ENCODE results near the gene CACNA1D. TPM values are rescaled to one million over a fixed set of nuclear protein-coding genes. Genes with fewer than 3 reads are reported as not detected.

CACNA1D gene
- total RNA-seq, 4 donors from 2014 or later = 12.7 to 98.9 (median 25.0) TPM

GRCh38 chr3:53694046-53694445, 199.6 kb downstream of the CACNA1D start:
- Histone ChIP-seq H3K36me3 (no peaks in the 10 kb centered on the region), H3K27ac (no peak overlapping the region), H3K9me3 (no peaks in the 10 kb centered on the region), H3K4me1 (no peaks in the 10 kb centered on the region), H3K4me3 (no peak overlapping the region), H3K27me3 (no peaks in the 10 kb centered on the region)
- intact Hi-C loops (cut with DNase I; ENCODE audit: low total_unique reads) (no loop called here), in situ Hi-C loops (cut with MboI; ENCODE audit: low pct_ligation_motif_present in 1 of 4, low pct_unique_long_range_greater_than_20kb in 1 of 4, low sequenced_read_pairs in 3 of 4) (no loop called here)
- DNase-seq = no peak
- 69 to 100% methylated on average over 1 to 4 of the region's 4 CpGs for WGBS, 2 donors (ENCODE audit: low coverage in 1 of 2)
- no peak for TF ChIP-seq CTCF (IDR thresholded peaks at IDR 0.05)
- TF ChIP-seq POLR2A (IDR thresholded peaks at IDR 0.05) = no peak

DNA sequence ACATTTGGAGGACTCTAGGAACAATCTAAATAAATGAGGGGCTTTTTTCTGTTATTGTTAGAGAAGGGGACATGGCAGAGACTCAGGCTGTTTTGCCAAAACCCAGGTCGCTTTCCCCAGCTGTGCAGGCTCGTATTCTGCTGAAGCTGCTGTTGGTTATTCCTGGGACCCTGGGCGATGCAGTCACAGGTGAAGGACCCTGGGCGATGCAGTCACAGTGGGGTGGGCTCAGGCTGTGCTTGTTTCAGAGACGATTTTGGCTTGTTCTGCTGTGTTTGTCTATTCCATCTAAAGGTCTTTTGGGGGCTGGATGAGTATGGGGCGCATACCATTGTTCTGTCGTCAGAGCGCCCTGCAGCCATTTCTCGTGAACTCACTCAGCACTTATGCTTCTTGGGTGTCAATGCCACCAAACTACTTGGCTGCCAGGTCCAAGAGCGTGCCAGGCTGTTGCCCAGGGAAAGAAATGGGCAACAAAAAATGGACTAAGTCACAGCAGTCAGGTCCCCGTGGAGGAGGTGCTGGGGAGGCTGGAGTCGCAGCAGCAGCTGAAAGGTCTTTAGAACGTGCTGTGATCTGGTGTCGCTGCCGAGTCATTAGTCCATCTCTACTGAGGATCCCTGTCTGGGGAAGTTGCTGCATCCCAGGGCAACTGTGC, 200.4 kb downstream of the CACNA1D start:
- Histone ChIP-seq H3K27ac (no peak overlapping the region), H3K4me3 (no peak overlapping the region), H3K9me3 (no peaks in the 10 kb centered on the region), H3K36me3 (no peaks in the 10 kb centered on the region), H3K4me1 (no peaks in the 10 kb centered on the region), H3K27me3 (no peaks in the 10 kb centered on the region)
- in situ Hi-C loops (cut with MboI; ENCODE audit: low pct_ligation_motif_present in 1 of 4, low pct_unique_long_range_greater_than_20kb in 1 of 4, low sequenced_read_pairs in 3 of 4) (no loop called here), intact Hi-C loops (cut with DNase I; ENCODE audit: low total_unique reads) (no loop called here)
- no peak for TF ChIP-seq EP300 (IDR thresholded peaks at IDR 0.05; ENCODE audit: low read depth)
- WGBS, 2 donors (ENCODE audit: low coverage in 1 of 2) = 92% methylated on average over 15 of the region's 15 CpGs; no CpG with 5 or more reads in 1 of the 2 donors
- DNase-seq = no peak

DNA sequence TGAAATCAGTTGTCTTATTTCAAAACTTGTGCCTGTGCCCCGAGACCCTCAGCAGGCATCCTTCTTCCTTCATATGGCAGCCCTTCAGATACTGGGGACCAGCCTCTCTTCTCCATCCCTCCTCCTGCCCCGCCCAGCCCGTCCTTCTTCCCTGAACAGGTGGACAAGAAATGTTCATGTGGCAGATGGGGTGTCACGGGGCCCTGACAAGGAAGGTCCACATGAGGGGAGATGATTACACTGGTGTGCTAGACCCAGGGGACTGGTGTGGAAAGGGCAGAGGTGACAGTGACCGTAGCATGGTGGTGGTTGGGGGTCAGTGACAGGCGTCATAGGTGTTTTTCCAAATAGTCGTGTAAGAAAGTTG, 200.9 kb downstream of the CACNA1D start:
- no peak for DNase-seq
- no peaks in the 10 kb centered on the region for H3K9me3 ChIP-seq
- H3K4me3 ChIP-seq = no peak overlapping the region
- H3K27ac ChIP-seq = no peak overlapping the region
- 50 to 88% methylated on average over 1 to 7 of the region's 7 CpGs for WGBS, 2 donors (ENCODE audit: low coverage in 1 of 2)
- H3K27me3 ChIP-seq = no peaks in the 10 kb centered on the region
- intact Hi-C loops (cut with DNase I; ENCODE audit: low total_unique reads) = no loop called here
- H3K4me1 ChIP-seq = no peaks in the 10 kb centered on the region
- TF ChIP-seq POLR2A (IDR thresholded peaks at IDR 0.05) = no peak
- in situ Hi-C loops (cut with MboI; ENCODE audit: low pct_ligation_motif_present in 1 of 4, low pct_unique_long_range_greater_than_20kb in 1 of 4, low sequenced_read_pairs in 3 of 4) = no loop called here
- H3K36me3 ChIP-seq = no peaks in the 10 kb centered on the region

GRCh38 chr3:53696401-53697172, 202.2 kb downstream of the CACNA1D start:
- H3K9me3 ChIP-seq = no peaks in the 10 kb centered on the region
- no peaks in the 10 kb centered on the region for H3K27me3 ChIP-seq
- H3K27ac ChIP-seq = no peak overlapping the region
- no peaks in the 10 kb centered on the region for H3K36me3 ChIP-seq
- in situ Hi-C loops (cut with MboI; ENCODE audit: low pct_ligation_motif_present in 1 of 4, low pct_unique_long_range_greater_than_20kb in 1 of 4, low sequenced_read_pairs in 3 of 4) = no loop called here
- no peak overlapping the region for H3K4me3 ChIP-seq
- no peak for DNase-seq
- 66 to 83% methylated on average over 1 to 4 of the region's 4 CpGs for WGBS, 2 donors (ENCODE audit: low coverage in 1 of 2)
- TF ChIP-seq POLR2AphosphoS5 (IDR thresholded peaks at IDR 0.05) = no peak
- intact Hi-C loops (cut with DNase I; ENCODE audit: low total_unique reads) = no loop called here
- no peaks in the 10 kb centered on the region for H3K4me1 ChIP-seq

DNA sequence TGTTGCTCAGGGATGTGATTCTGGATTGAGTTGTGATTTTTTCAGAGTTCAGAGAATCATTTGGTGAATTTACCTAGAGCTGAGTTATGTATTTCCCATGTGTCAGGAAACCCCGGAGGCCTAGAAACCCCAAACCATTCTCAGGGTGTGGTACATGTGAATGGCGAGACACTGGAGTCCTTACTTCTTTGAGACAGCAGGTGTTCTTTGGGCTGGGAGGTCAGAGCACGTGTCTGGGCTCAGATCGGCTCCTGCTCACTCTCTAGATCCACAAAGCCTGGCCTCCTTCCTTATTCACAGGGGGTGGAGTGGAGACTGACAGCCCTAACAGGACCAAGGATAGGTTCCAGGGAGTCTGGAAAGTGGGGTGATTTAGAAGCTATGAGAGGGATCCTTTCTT, 206.0 kb downstream of the CACNA1D start:
- no peak for DNase-seq
- Histone ChIP-seq H3K4me3 (no peak overlapping the region), H3K4me1 (no peaks in the 10 kb centered on the region), H3K36me3 (no peaks in the 10 kb centered on the region), H3K9me3 (no peaks in the 10 kb centered on the region), H3K27me3 (no peaks in the 10 kb centered on the region), H3K27ac (no peak overlapping the region)
- intact Hi-C loops (cut with DNase I; ENCODE audit: low total_unique reads) = no loop called here
- WGBS, 2 donors (ENCODE audit: low coverage in 1 of 2) = 40 to 64% methylated on average over 1 to 4 of the region's 4 CpGs
- TF ChIP-seq EP300 (IDR thresholded peaks at IDR 0.05; ENCODE audit: low read depth) = no peak
- in situ Hi-C loops (cut with MboI; ENCODE audit: low pct_ligation_motif_present in 1 of 4, low pct_unique_long_range_greater_than_20kb in 1 of 4, low sequenced_read_pairs in 3 of 4) = loop anchor here in 2 of 4 donors (10.0 to 25.0 kb wide), 3 partner anchors 326 to 588 kb away; no protein-coding TSS in a partner anchor

GRCh38 chr3:53702776-53703530, 208.5 kb downstream of the CACNA1D start:
- DNase-seq = no peak
- in situ Hi-C loops (cut with MboI; ENCODE audit: low pct_ligation_motif_present in 1 of 4, low pct_unique_long_range_greater_than_20kb in 1 of 4, low sequenced_read_pairs in 3 of 4) = loop anchor here in 2 of 4 donors (10.0 to 25.0 kb wide), 3 partner anchors 328 to 591 kb away; no protein-coding TSS in a partner anchor
- H3K27ac ChIP-seq = no peak overlapping the region
- no peaks in the 10 kb centered on the region for H3K36me3 ChIP-seq
- H3K4me1 ChIP-seq = no peaks in the 10 kb centered on the region
- 82 to 91% methylated on average over 3 to 14 of the region's 14 CpGs for WGBS, 2 donors (ENCODE audit: low coverage in 1 of 2)
- intact Hi-C loops (cut with DNase I; ENCODE audit: low total_unique reads) = no loop called here
- H3K27me3 ChIP-seq = no peaks in the 10 kb centered on the region
- H3K9me3 ChIP-seq = no peaks in the 10 kb centered on the region
- H3K4me3 ChIP-seq = no peak overlapping the region
- TF ChIP-seq POLR2A (IDR thresholded peaks at IDR 0.05) (no peak), EP300 (IDR thresholded peaks at IDR 0.05; ENCODE audit: low read depth) (no peak), POLR2AphosphoS5 (IDR thresholded peaks at IDR 0.05) (no peak), CTCF (IDR thresholded peaks at IDR 0.05) (no peak)
